Sciatic nerve (tissue), 2 donors: ENCODE results near the gene ADAMTSL3. TPM values are rescaled to one million over a fixed set of nuclear protein-coding genes. Genes with fewer than 3 reads are reported as not detected.

Experiments used
- ATAC-seq: fragments of 200-7000 bp; cut with Tn5 transposase; one replicate; pipeline ENCODE4 v1.9.1; 2020; ENCODE audit warnings: mild to moderate bottlenecking, moderate library complexity
- DNase-seq: peaks from one replicate; pipeline ENCODE4 v3.0.0-alpha.2; 2020; ENCODE audit warnings: low spot score
- intact Hi-C: fragments of 100-400 bp; cut with DNase I; formaldehyde crosslinking; loops from one replicate; pipeline ENCODE4 v1.14.2; 2022
- total RNA-seq: library from RNA; stranded (reverse); fragmentation: NEBNext Ultra II Directional; extraction: Animal tissue kit (Norgen Biotek cat#: 25700); gene quantifications from one replicate; pipeline ENCODE4 v1.2.1, GENCODE V29; 2021
- donor health status: DM: no; HTN: no; CAD: no.
- donor health status: DM: no; HTN: no; CAD: no.

ADAMTSL3 gene
- total RNA-seq, 1 donor from 2014 or later = 39.1 TPM

GRCh38 chr15:83786336-83786735 lies 132.4 kb downstream of the ADAMTSL3 start:
- DNase-seq = no peak
- ATAC-seq = no peak
- intact Hi-C loops = no loop called here

- ATAC-seq = no peak
- intact Hi-C loops = no loop called here
Measured at GRCh38 chr15:83793069-83793468, 139.1 kb downstream of the ADAMTSL3 start.

GRCh38 chr15:83794209-83794608 lies 140.3 kb downstream of the ADAMTSL3 start:
- no peak for DNase-seq
- ATAC-seq = no peak
- intact Hi-C loops = no loop called here

More at GRCh38 chr15:83793069-83793468, 139.1 kb downstream of the ADAMTSL3 start:
- DNase-seq = no peak

DNA sequence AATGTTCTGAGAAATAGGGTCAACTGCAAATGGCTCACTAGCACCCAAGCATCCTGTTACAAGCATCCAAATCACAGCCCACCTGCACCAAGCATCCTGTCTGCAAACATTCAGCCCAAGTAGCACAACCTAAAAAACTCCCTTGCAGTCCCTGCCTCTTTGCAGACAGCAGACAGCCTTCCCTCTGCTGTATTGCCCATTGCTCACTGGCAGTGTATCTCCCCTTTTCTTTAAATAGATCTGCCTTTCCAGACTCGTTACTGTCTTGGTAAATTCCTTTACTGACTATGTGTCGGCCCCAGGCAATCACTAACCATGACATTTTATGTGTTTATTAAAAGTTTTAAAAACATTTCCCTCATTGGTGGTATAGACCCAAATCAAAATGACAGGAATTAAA lies 155.4 kb downstream of the ADAMTSL3 start:
- intact Hi-C loops = no loop called here
- ATAC-seq (no peak), DNase-seq (no peak)

- ATAC-seq = no peak
- DNase-seq = no peak
- intact Hi-C loops = no loop called here
Measured at GRCh38 chr15:83810110-83810509, 156.2 kb downstream of the ADAMTSL3 start.

DNA sequence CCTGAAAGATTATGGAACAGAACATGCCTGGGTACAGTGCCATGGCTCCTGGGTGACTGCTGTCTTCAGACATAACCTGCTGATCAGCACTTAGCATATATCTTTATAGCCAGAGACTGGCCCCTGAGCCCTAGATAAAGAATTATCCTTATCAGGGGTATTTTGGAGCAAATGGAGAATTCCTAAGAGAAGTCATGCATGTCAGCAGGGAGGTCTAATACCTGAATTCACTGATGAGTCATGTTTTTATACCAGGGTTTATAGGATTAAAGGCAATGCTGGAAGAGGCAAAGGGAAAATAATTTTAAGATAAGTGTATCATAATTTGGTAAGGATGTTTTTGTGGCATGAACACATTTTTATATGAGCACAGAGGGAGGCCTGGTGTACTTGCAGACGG lies 159.8 kb downstream of the ADAMTSL3 start:
- intact Hi-C loops = no loop called here
- ATAC-seq = no peak

DNA sequence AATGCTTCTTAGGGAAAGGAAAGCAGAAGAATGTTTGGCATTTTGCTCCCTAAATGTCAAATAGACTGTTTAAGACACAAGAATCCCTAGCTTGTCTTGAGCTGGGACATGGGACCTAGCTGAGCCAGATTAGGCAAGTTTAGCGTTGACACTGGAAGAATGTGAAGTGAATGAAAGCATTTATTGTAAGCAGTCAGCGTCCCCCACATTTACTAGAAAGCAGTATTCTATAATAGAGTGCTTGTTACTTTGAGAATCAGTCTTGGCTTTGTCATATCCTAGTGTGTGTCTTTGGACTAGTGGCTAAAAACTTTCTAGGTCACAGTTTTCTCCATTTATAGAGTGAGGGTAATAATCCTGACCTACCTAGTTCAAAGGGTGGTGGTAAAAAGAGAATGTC lies 161.6 kb downstream of the ADAMTSL3 start:
- DNase-seq (no peak), ATAC-seq (peak; percentile 83)
- intact Hi-C loops = no loop called here

More for the DNA sequence above, 159.8 kb downstream of the ADAMTSL3 start:
- DNase-seq = no peak

DNA sequence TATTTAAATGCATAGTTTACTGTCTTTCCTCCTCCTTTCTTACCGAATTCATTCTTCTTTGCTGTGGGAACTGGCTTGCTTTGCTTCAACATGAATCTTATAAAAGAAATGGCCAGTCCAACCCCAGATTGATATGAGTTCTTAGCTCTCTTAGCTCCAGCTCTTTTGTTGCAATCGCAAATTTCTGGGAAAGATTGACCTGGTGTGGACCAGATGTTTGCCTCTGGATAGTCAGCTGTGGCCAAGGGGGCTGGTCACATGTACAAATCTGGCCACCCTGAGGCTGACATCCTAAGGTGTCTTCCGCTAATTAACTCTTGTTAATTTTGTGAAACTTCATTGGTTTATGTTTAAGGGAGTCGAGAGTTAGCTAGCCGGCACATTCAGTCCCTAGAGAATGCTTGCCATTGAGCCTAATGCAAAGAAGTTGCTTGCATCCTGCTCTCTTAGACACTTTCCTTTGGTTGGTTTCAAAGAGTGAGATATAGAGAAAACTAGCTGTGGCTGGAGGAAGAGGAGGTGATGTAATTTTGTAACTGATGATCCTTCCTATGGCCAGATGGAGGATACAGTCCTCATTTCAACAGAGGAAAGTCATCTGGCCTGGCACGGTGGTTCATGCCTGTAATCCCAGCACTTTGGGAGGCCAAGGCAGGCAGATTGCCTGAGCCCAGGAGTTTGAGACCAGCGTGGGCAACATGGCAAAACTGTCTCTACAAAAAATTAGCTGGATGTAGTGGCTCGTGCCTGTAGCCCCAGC lies 162.4 kb downstream of the ADAMTSL3 start:
- intact Hi-C loops = no loop called here
- ATAC-seq (no peak), DNase-seq (no peak)

- intact Hi-C loops = no loop called here
- ATAC-seq = no peak
- DNase-seq = no peak
Measured at GRCh38 chr15:83818591-83818990, 164.7 kb downstream of the ADAMTSL3 start.

DNA sequence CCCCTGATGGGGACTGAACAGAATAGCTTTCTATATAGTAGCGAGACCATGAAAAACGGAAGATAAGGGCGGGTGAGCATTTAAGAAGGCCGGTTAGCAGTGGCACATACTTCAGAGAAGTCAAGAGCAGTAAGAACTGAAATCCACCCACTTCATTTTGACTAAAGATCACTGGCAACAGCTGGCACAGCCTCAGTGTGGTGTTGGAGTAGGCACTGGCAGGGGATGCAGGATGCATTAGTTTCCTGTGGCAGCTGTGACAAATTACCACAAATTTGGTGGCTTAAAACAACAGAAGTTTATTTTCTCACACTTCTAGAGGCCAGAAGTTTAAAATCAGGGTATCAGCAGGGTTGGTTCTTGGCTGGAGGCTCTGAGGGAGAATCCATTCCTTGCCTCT lies 176.5 kb downstream of the ADAMTSL3 start:
- intact Hi-C loops = no loop called here
- ATAC-seq = no peak
- no peak for DNase-seq

DNA sequence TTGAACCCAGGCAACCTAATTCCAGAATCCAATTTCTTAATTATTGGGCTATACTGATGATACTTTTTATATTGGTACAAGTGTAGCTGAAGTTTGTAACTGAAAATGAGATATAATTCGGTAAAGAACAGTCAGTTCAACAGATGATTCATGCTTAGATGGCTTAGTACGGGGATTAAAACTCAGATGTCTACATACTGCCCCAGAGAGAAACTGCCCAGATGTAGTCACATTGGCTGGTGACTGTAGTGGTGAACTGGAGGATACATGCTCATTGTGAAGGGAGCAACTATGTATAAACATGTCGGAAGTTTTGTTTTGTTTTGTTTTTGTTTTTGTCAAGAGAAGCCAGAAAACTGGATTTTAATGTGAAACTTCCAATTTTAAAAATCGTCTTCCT lies 179.6 kb downstream of the ADAMTSL3 start:
- ATAC-seq (no peak), DNase-seq (no peak)
- intact Hi-C loops = no loop called here

GRCh38 chr15:83835479-83835878 lies 181.6 kb downstream of the ADAMTSL3 start:
- ATAC-seq (peak; percentile 87), DNase-seq (no peak)
- intact Hi-C loops = no loop called here

- intact Hi-C loops = no loop called here
- ATAC-seq = peak; percentile 61
- no peak for DNase-seq
Measured at GRCh38 chr15:83837945-83838571, 184.1 kb downstream of the ADAMTSL3 start.

GRCh38 chr15:83838763-83839162 lies 184.8 kb downstream of the ADAMTSL3 start:
- DNase-seq (no peak), ATAC-seq (no peak)
- intact Hi-C loops = no loop called here

DNA sequence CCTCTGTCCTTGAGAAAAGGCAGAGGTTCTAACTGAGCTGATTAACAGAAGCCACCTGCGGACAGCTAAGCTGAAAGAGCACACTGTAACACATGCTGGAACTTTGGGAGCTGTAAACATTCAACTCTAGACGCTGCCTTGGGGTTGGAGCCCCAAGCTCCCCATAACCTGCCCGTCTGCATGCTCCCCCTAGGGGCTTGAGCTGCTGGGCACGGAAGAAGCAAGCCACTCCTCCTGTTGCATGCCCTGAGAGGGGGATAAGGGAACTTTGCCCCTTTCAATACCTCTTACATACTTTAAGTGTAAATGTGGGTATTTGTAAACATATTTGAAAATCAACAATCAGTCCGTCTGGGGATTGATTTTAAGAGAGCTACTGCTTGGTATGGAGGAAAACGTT lies 188.4 kb downstream of the ADAMTSL3 start:
- ATAC-seq (no peak), DNase-seq (no peak)
- intact Hi-C loops = no loop called here

DNA sequence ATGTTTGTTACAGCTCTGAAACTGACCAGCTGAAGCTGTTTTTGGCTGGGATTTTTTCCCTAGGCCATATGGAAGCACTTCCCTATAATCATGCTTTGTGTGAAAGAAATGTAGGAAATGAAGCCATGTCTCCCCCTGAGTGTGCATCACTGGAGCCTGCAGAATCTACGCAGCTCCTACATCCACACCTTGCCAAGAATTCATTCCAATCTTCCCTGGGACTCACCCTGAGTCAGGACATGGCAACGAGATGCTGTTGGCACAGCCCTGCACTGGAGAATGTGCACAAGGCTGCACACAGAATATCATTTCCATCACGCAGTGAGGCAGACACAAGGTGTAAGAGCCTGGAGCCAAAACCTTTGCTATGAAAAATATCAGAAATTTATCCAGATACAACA lies 189.5 kb downstream of the ADAMTSL3 start:
- no peak for DNase-seq
- intact Hi-C loops = no loop called here
- ATAC-seq = peak; percentile 12

GRCh38 chr15:83844742-83845141 lies 190.8 kb downstream of the ADAMTSL3 start:
- DNase-seq (no peak), ATAC-seq (peak; percentile 47)
- intact Hi-C loops = no loop called here

DNA sequence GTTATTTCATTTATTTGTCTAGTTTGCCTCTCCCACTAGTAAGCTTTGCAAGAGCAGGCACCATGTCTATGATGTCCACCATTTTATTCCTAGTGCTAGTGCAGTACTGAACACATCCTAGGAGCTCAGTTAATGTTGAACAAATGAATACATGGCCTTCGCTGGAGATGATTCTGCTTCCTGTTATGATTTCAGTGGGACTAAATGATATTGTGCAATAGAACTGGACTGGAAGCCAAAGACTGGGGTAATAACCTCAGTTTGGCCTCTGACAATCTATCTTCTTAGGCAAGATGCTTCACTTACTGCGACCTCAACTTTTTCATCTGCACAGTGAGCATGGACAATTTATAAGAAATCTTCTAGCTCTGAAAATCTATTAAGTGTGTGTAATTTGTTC lies 191.3 kb downstream of the ADAMTSL3 start:
- ATAC-seq (peak; percentile 91), DNase-seq (no peak)
- intact Hi-C loops = no loop called here

GRCh38 chr15:83846847-83847246 lies 192.9 kb downstream of the ADAMTSL3 start:
- DNase-seq (no peak), ATAC-seq (peak; percentile 41)
- intact Hi-C loops = no loop called here

- no peak for DNase-seq
- peak; percentile 67 for ATAC-seq
- intact Hi-C loops = no loop called here
Measured at GRCh38 chr15:83848315-83849050, 194.6 kb downstream of the ADAMTSL3 start.
